Measurements from ENCODE around the gene ZMYND8.

DNA sequence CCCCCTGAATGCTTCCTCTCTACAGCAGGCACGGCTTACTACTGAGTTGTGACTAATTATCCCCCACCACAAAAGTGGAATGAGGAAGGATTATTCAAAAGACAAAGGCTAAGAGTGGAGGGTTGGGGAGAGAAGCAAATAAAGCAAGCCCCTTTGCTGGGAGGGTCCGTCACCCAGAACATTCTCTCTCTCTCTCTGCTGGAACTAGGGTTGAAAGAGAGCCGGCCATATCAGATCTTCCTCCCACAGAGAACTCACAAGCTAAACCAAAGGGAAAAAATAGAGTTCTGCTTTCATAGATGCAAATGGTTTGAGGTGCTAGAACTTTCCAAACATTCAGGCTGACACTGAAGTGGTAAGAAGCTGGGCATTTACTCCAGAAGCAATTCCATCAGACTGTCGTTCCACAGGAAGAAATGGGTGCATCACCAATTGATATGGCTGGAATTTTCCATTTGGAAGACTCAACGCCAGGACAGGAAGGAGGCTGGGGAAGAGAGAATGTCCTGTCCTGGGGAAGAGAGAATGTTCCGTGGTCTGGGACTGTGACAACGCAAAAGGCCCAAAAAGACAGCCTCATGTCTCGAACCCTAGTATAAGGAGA lies 7.9 kb downstream of the ZMYND8 start:
- TF ChIP-seq NBN (IDR thresholded peaks at IDR 0.05) (no peak), POLR2A (IDR thresholded peaks at IDR 0.05; ENCODE audit: low read depth, low read length) (no peak), POLR2AphosphoS5 (IDR thresholded peaks at IDR 0.05; ENCODE audit: low read length) (no peak), ETV6 (conservative IDR thresholded peaks at IDR 0.05 in 1 of 2, IDR thresholded peaks at IDR 0.05 in 1 of 2; ENCODE audit: borderline replicate concordance in 1 of 2, low read depth in 1 of 2) (no peak; a peak in 1 of 4 replicates), ZBED1 (IDR thresholded peaks at IDR 0.05; ENCODE audit: borderline replicate concordance) (no peak), BACH1 (IDR thresholded peaks at IDR 0.05; ENCODE audit: borderline replicate concordance) (no peak), RBBP5 (conservative IDR thresholded peaks at IDR 0.05) (no peak)
- TF ChIP-seq, protein P1, sequence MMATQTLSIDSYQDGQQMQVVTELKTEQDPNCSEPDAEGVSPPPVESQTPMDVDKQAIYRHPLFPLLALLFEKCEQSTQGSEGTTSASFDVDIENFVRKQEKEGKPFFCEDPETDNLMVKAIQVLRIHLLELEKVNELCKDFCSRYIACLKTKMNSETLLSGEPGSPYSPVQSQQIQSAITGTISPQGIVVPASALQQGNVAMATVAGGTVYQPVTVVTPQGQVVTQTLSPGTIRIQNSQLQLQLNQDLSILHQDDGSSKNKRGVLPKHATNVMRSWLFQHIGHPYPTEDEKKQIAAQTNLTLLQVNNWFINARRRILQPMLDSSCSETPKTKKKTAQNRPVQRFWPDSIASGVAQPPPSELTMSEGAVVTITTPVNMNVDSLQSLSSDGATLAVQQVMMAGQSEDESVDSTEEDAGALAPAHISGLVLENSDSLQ (IDR thresholded peaks at IDR 0.05) = no peak
- TF ChIP-seq, protein P2, sequence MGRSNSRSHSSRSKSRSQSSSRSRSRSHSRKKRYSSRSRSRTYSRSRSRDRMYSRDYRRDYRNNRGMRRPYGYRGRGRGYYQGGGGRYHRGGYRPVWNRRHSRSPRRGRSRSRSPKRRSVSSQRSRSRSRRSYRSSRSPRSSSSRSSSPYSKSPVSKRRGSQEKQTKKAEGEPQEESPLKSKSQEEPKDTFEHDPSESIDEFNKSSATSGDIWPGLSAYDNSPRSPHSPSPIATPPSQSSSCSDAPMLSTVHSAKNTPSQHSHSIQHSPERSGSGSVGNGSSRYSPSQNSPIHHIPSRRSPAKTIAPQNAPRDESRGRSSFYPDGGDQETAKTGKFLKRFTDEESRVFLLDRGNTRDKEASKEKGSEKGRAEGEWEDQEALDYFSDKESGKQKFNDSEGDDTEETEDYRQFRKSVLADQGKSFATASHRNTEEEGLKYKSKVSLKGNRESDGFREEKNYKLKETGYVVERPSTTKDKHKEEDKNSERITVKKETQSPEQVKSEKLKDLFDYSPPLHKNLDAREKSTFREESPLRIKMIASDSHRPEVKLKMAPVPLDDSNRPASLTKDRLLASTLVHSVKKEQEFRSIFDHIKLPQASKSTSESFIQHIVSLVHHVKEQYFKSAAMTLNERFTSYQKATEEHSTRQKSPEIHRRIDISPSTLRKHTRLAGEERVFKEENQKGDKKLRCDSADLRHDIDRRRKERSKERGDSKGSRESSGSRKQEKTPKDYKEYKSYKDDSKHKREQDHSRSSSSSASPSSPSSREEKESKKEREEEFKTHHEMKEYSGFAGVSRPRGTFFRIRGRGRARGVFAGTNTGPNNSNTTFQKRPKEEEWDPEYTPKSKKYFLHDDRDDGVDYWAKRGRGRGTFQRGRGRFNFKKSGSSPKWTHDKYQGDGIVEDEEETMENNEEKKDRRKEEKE (IDR thresholded peaks at IDR 0.05) = no peak
- TF ChIP-seq, protein P3, sequence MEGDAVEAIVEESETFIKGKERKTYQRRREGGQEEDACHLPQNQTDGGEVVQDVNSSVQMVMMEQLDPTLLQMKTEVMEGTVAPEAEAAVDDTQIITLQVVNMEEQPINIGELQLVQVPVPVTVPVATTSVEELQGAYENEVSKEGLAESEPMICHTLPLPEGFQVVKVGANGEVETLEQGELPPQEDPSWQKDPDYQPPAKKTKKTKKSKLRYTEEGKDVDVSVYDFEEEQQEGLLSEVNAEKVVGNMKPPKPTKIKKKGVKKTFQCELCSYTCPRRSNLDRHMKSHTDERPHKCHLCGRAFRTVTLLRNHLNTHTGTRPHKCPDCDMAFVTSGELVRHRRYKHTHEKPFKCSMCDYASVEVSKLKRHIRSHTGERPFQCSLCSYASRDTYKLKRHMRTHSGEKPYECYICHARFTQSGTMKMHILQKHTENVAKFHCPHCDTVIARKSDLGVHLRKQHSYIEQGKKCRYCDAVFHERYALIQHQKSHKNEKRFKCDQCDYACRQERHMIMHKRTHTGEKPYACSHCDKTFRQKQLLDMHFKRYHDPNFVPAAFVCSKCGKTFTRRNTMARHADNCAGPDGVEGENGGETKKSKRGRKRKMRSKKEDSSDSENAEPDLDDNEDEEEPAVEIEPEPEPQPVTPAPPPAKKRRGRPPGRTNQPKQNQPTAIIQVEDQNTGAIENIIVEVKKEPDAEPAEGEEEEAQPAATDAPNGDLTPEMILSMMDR (IDR thresholded peaks at IDR 0.05 in 2 of 3, conservative IDR thresholded peaks at IDR 0.05 in 1 of 3; ENCODE audit: control insufficient read depth in 2 of 3, extremely low read depth in 1 of 3, insufficient read depth in 1 of 3, low read depth in 3 of 3, low read length in 3 of 3) = no peak
- TF ChIP-seq, protein P4, sequence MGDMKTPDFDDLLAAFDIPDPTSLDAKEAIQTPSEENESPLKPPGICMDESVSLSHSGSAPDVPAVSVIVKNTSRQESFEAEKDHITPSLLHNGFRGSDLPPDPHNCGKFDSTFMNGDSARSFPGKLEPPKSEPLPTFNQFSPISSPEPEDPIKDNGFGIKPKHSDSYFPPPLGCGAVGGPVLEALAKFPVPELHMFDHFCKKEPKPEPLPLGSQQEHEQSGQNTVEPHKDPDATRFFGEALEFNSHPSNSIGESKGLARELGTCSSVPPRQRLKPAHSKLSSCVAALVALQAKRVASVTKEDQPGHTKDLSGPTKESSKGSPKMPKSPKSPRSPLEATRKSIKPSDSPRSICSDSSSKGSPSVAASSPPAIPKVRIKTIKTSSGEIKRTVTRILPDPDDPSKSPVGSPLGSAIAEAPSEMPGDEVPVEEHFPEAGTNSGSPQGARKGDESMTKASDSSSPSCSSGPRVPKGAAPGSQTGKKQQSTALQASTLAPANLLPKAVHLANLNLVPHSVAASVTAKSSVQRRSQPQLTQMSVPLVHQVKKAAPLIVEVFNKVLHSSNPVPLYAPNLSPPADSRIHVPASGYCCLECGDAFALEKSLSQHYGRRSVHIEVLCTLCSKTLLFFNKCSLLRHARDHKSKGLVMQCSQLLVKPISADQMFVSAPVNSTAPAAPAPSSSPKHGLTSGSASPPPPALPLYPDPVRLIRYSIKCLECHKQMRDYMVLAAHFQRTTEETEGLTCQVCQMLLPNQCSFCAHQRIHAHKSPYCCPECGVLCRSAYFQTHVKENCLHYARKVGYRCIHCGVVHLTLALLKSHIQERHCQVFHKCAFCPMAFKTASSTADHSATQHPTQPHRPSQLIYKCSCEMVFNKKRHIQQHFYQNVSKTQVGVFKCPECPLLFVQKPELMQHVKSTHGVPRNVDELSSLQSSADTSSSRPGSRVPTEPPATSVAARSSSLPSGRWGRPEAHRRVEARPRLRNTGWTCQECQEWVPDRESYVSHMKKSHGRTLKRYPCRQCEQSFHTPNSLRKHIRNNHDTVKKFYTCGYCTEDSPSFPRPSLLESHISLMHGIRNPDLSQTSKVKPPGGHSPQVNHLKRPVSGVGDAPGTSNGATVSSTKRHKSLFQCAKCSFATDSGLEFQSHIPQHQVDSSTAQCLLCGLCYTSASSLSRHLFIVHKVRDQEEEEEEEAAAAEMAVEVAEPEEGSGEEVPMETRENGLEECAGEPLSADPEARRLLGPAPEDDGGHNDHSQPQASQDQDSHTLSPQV (IDR thresholded peaks at IDR 0.05) = no peak

Measured in GM12878 (cell line).